ENCODE results near the gene CYB561.

CYB561 gene, protein sequence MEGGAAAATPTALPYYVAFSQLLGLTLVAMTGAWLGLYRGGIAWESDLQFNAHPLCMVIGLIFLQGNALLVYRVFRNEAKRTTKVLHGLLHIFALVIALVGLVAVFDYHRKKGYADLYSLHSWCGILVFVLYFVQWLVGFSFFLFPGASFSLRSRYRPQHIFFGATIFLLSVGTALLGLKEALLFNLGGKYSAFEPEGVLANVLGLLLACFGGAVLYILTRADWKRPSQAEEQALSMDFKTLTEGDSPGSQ

DNA sequence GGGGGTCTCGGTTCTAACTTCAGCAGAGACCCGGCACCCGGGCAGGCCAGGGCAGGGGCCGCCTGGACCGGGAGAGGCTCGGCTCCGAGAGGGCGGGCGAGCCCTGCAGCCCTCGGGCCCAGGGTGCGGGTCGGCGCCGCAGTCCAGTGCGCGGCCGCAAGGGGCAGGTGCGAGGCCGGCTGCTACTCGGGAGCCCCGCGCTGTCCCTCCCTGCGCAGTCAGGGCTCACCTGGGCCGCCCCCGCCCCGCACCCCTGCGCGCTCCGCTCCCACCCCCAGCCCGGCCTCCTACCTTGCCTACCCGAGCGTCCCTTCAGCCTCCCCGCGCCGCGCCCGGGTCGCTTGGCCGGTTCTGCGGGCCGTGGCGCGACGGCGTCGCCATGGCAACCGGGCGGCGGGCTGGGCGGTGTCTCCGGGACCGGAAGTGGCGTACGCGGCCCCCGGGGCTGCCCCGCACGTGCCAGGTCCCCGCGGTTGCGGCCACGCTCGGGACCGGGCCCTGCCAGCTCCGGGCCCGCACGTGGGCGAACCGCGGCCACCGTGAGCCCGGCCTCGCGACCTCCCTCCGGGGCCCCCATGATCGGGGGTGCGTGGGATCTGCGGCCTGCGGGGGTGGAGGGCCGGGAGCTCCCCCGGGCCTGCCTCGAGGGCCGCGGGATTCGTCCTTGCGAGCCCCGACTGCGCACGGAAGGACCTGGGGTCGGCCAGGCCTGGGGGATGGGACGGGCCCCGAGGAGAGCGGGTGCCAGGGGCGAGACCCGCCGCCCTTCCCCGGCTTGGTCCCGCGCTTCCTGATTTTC is at the start of gene CYB561:
Gene CYB561 (minus strand): TSS at position 353 of the 799 bp plus-strand sequence. CDS start 8,759 bp downstream, outside the sequence.
- peak; percentile 63 for TF ChIP-seq CTCF (IDR thresholded peaks at IDR 0.05; ENCODE audit: borderline replicate concordance, insufficient read depth, low read depth, low read length)

DNA sequence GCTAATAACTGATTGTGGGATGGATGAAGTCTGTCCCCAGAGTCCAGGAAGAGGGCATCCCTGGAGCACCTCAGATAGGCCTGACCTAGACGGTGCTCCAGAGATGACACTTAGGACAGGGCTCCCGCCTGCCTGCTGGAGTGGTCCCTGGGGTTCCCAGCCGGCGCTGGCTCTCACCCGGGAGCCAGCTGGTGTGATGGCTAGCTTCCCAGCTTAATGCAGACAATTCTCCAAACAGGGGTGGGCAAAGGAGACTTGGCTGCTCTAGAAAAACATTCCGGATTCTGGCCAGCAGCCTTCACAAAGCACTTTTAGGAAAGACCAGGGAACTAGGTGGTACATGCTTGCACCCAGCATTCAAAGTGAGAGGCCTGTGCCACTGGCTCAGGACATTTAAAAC is 49.4 kb upstream of the CYB561 start:
- TF ChIP-seq CTCF (IDR thresholded peaks at IDR 0.05; ENCODE audit: borderline replicate concordance, insufficient read depth, low read depth, low read length): no peak
- H3K4me3 ChIP-seq (ENCODE audit: low read depth, low read length): no peak overlapping the region

More for the DNA sequence above, at the start of gene CYB561:
- H3K4me3 ChIP-seq (ENCODE audit: low read depth, low read length): peak within 1 kb of the TSS; percentile 52

GRCh38 chr17:63494300-63494928 is 48.3 kb upstream of the CYB561 start:
- TF ChIP-seq CTCF (IDR thresholded peaks at IDR 0.05; ENCODE audit: borderline replicate concordance, insufficient read depth, low read depth, low read length): no peak
- H3K4me3 ChIP-seq (ENCODE audit: low read depth, low read length): no peak overlapping the region

- no peak overlapping the region for H3K4me3 ChIP-seq (ENCODE audit: low read depth, low read length)
- no peak for TF ChIP-seq CTCF (IDR thresholded peaks at IDR 0.05; ENCODE audit: borderline replicate concordance, insufficient read depth, low read depth, low read length)
Measured at GRCh38 chr17:63493411-63493810, 47.3 kb upstream of the CYB561 start.

DNA sequence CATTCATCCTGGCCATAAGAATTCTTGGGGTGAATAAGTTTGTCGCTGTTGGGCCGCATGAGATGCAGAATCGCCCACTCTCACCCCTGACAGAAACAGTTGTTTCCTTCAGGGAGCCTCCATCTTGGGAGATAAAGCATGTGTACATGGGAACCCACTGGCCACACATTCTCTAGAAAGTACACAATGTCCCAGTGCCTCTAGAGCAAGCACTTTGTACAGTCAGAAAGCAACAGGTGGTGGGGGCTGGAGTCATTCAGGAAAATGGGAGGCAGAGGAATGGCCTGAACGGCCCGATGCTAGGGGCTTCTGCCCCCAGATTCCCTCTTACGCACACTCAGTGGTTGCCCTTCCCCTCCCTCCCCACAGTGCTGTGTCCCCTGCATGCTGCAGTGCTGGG is 46.8 kb upstream of the CYB561 start:
- no peak overlapping the region for H3K4me3 ChIP-seq (ENCODE audit: low read depth, low read length)
- no peak for TF ChIP-seq CTCF (IDR thresholded peaks at IDR 0.05; ENCODE audit: borderline replicate concordance, insufficient read depth, low read depth, low read length)

DNA sequence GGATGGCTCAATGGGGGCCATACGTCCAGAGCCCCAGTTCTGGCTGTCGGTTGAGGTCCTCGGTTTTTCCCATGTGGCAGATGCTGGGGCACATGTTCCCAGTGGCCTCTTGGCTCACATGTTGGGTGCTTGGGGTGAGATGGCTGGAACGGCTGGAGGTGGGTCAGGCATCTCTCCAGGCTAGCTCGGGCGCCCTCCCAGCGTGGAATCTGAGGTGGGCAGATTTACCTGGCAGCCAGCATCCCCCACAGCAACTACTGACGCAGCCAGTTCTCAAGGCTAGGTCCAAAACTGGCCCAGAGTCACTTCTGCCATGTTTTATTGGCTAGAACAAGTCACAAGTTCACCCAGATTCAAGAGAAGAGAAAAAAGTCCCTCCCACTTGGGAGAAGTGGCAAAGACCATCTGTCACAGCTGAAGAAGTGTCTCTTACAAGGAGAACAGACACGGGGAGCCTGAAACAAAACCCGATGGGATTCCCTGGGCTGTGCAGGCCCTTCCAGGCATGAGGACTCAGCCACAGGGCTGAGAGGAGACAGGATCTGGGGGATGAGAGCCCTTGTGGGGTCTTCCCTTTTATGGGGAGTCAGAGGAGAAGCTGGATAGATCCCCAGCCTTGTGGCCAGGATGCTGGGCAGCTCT is 46.0 kb upstream of the CYB561 start:
- no peak overlapping the region for H3K4me3 ChIP-seq (ENCODE audit: low read depth, low read length)
- TF ChIP-seq CTCF (IDR thresholded peaks at IDR 0.05; ENCODE audit: borderline replicate concordance, insufficient read depth, low read depth, low read length): no peak

All from GM12875 (cell line).